Stimulated activated CD8-positive, alpha-beta memory T cell treated with anti-CD3 and anti-CD28 coated beads, Interleukin-12 subunit alpha, Interleukin-12 subunit beta, amount 100 ng/mL, for 4 hours (primary cell): ENCODE results near the gene CGREF1.
"Not testable (repeated sequence)": the region's sequence is repeated elsewhere in the genome, so short reads cannot be mapped to it uniquely, and the experiment has no call there.

Experiments
- DNase-seq: peaks from one replicate; pipeline ENCODE4 v3.0.0-alpha.2; 2020; ENCODE audit warnings: low read depth

Gene CGREF1

DNA sequence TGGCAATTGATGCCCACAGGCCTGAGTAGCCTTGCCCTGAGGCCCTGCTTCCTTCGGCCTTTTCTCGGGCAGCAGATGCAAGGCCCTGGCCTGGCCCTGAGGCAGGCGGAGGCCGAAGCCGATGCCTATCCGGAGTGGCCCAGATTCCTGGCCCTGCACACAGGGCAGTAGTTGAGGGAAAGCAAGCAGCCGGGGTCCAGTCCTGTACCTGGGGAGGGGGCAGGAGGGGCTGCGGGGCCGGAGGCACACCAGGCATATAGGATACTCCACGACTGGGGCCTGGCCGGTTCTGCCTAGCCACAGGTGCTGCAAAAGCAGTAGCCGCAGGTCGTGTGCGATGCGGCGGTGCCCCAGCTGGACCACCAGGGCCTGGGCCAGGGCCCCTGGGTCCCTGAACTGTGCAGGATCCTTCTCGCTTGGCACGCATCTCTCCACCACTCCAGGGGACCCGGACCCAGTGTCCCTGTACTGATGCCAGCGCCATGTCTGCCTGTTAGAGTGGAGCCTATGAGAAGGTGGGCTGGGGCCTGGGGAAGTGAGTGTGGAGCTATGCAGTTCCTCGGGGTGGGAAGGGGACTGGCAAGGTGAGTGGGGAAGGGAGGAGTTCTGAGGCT, 18.5 kb upstream of the CGREF1 start:
- no peak for DNase-seq

DNA sequence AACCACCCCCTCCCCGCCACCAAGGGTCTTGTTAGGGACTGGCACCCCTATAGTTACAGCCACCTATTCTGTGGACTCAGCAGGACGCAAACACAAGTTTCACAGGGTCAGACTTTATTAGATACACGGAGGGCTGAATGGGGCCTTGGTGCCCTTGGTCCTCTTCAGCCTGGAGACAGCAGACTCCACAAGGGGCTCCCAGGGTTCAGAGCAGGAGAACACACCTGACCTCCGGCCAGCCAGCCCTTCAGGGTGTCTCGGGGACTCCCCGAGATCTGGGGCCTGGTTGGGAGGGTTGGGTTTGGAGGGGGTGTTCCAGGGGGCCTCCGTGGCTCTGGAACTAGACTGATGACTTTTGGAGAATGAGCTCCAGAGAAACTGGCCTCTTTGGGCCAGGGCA, 17.8 kb upstream of the CGREF1 start:
- DNase-seq: no peak

- DNase-seq: no peak
Measured at GRCh38 chr2:27135478-27135955, 16.6 kb upstream of the CGREF1 start.

DNA sequence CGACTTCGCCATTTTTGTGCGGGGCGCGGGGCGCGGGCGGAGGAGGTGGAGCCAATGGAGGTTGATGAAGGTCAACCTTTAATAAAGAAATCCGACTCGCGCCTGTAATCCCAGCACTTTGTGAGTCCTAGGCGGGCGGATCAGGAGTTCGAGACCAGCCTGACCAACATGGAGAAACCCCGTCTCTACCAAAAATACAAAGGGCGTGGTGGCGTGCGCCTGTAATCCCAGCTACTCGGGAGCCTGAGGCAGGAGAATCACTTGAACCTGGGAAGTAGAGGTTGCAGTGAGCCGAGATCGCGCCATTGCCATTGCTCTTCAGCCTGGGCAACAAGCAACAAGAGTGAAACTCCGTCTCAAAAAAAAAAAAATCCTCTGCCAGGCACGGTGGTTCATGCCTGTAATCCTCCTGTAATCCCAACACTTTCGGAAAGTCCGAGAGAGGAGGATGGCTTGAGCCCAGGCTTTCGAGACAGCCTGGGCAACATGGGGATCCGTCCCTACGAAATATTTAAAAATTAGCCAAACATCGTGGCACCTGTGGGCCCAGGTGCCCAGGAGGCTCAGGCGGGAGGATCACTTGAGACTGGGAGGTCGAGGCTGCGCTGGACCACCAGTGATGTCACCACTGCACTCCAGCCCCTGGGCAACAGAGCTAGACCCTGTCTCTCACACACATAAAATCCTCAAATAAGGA, 16.0 kb upstream of the CGREF1 start:
- DNase-seq: no peak

DNA sequence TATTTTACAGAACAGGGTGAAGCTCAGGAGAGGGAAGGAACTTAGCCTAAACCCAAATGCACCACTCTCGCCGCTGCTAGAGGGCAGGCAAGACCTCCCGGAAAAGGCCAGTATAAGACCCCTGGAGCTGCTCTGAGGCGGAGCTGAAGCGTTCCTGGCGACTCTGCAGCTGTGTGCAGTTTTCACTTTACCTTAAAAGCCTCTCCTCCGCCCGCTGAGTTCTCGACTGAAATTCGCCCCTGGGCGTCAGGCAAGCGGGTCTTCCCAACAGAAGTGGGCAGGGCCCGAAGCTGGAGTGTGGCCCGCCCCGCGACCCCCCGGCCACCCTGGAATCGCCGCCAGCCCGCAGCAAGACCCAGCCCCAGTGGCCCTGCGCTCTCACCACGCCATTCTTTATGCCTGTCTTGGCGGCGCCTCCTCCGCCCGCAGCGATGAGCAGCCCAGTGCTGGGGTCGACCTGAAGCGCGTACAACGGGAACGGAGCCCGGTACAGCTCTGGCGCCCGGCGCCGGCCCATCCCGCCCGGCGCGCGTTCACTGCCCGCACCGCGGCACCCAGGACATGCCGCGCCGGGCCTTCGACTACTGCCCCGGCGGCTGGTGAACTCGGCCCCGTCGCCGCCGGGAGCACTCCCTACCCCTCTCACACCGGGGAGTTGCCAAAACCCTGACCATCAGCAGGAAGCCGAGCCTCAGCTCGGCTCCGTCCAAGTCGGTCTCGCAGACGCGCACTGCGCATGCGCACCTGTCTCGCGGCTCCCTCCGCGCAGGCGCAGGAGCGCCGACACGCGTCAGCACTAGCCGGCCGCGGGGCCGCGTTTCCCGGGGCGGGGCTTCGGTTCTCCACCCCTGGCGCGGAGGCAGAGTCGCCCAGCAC, 15.2 kb upstream of the CGREF1 start, which contains the start of gene PREB:
TSS of gene PREB (minus strand) at position 732 of the 876 bp plus-strand sequence. CDS start at position 517, 215 bp downstream.
- peak; percentile 98 for DNase-seq

GRCh38 chr2:27133195-27133875, 14.4 kb upstream of the CGREF1 start:
- no peak for DNase-seq

DNA sequence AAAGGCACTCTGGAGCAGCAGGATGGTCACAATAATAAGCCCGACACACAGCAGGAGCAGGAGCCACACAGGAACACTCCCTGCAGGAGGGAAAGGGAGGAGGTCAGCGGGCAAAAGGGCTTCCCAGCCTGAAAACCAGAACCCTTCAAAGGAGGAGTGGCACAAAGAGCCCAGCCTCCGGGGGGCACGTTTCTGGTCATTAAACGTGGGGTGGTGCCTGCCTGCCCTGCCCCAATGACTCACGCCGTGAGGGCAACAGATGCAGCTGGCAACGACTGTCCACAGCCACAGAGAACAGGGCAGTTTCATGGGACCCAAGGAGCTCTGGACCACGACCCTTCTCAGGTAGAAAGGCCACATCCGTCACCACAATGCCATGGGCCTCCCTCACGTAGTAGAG, 12.5 kb upstream of the CGREF1 start:
- no peak for DNase-seq

DNA sequence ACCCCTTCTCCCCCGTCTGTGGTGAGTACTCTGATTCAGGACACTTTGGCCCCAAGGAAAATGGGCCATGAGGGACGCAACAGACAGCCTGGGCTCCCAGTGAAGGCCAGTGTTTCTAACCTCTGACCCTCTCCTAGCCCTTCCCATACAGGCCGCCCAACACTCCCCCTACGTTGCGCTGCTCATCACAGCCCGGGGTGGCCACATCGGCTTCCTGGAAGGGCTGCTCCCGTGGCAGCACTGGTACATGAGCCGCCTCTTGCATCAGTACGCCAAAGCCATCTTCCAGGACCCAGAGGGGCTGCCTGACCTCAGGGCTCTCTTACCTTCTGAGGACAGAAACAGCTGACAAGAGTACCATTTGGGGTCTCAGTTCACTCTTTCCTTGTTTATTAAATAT, 11.5 kb upstream of the CGREF1 start:
- DNase-seq: no peak

DNA sequence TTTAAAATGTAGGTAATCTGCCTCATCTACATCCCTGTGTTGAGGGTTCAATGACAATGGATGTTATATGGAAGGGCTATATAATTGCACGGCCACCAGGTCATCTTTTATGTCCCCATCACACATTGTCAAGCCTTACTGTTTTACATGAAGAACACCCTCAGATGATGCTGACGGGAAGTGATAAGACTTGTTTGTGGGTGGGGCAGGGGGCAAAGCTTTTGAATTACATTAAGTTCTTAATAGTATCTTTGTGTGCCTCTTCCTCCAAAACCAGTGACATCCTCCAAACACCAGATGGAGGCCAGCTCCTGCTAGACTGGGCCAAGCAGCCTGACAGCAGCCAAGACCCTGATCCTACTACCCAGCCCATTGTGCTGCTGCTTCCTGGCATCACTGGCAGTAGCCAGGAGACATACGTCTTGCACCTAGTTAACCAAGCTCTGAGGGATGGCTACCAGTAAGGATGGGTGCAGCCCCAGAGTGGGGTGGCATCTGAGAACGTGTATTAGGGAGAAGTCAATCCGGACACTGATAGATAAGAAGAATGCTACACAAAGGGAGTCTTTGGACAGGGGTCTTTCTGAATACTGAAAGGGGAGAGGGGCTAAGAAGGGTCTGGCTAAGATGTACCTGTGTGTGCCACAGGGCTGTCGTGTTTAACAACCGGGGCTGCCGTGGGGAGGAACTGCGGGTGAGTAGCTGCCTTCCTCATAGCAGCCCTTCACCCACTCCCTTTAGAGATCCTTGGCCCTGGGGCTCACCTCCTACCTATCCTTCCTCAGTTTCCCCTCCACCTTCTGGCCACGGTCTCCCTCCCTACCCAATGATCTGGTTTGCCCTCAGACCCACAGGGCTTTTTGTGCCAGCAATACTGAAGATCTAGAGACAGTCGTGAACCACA, 10.0 kb upstream of the CGREF1 start:
- no peak for DNase-seq

- no peak for DNase-seq
Measured at GRCh38 chr2:27127883-27128667, 9.1 kb upstream of the CGREF1 start.

- DNase-seq: no peak
Measured at GRCh38 chr2:27126252-27126710, 7.4 kb upstream of the CGREF1 start.

DNA sequence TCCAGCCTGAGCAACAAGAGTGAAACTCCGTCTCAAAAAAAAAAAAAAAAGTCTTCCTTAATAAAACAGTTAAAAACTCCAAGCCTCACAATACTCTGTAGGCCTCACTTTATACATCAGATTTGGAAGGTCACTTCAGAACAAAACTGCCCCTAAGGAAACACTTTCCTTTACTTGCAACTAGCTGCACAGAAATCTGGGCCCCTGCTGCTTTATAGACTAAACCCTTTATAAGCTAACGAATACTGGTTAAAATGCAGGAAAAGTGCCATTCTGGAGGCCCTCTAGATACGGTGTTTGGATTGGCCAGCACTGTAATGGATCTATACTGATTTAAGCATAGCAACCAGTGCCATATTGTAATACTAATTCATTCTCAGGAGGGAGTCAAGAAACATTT, 6.2 kb upstream of the CGREF1 start:
- no peak for DNase-seq

DNA sequence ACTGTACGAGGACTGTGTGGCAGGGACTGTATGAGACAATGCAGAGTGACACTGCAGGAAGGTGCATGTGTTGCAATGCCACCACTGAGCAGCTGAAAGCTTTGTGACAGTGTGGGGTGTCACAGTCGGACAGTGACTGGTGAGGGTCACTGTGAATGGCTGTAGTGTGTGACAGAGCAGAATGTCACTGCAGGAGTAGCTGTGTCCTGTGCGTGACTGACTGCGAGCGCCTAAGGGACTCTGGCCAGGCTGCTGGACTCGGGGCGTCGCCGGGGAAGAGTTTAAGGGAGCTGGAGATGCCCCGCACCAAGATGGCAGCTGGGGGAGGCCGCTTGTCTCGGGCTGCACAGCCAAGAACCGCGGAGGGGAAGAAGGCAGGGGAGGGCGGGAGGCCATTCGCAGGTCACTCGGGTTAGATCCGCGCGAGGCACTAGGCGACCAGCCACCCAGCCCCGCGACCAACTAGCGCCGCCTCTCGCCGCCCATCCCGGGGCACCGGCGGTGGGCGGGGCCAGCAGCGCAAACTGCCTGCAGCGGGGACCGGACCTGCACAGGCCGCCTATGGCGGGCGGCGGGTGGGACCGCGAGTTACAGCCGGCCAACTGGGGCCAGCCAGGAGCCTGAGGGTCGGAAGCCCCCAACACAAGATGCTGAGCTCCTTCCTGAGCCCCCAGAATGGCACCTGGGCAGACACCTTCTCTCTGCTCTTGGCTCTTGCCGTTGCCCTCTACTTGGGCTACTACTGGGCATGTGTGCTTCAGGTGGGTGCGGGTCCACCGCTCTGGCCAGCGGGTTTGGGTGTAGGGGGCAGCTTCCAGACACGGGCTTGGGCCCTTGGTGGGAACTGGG, 4.6 kb upstream of the CGREF1 start, which contains the start of gene ABHD1:
TSS of gene ABHD1 (plus strand) at position 514 of the 849 bp plus-strand sequence. CDS start at position 648, 134 bp downstream.
- DNase-seq: peak; percentile 50

DNA sequence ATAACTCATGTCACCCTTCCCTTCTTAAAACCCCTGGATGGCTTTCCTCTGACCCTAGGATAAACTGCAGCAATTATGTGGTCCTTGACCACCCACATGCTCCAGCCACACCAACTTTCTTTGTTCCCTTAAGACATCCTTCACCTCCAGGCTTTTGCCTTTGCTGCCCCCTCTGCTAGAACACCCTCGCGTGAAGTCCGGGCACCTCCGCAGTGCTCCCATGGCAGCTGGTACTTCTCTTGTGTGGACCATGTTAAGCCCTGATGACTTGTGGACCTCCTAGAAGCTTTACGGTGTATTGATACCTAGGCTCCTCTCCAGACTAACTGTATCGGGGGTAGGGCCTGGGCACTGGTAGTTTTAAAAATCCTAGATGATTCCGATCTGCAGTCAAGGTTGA, 3.9 kb upstream of the CGREF1 start:
- DNase-seq: no peak

DNA sequence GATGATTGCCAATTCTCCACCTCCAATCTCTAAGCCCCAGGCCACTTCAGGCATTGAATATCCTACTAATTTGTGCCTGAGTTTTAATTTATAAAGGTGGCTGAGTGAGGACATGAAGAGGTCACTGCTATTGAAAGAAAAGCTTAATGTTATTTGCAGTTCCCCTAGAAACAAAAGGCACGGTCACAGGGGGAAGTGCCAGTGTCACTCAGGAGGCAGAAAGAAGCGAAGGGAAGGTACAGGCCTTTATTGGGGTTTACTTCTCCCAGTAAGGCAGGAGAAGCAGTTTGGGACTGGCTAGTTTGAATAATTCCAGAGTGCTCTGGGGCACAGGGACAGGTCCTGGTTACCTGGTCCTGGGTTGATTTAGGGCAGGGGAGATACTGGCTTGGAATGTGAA, 3.0 kb upstream of the CGREF1 start:
- DNase-seq: no peak

- DNase-seq: not testable (repeated sequence)
Measured at GRCh38 chr2:27119330-27119670, 372 bp upstream of the CGREF1 start.

- no peak for DNase-seq
Measured at GRCh38 chr2:27117995-27118524, 868 bp downstream of the CGREF1 start.

GRCh38 chr2:27115519-27115918, 3.4 kb downstream of the CGREF1 start:
- DNase-seq: no peak
